GM10248 (cell line): Measurements from ENCODE around the gene FERMT1.
"Not testable (repeated sequence)": the region's sequence is repeated elsewhere in the genome, so short reads cannot be mapped to it uniquely, and the experiment has no call there.

ENCODE experiments used
- CTCF ChIA-PET: fragments of 300-600 bp; sonication (Branson Sonifier 250); formaldehyde crosslinking; extraction: SDS; loops from one replicate; lab custom pipeline; 2021; ENCODE audit warnings: antibody characterized with exemption; lab: Yijun Ruan, JAX
- POLR2A ChIA-PET: fragments of 350-650 bp; sonication (Branson Sonifier 250); formaldehyde crosslinking; extraction: SDS; loops from one replicate; lab custom pipeline; 2020; ENCODE audit warnings: antibody characterized with exemption; lab: Yijun Ruan, JAX
- DNase-seq: peaks from one replicate; pipeline ENCODE4 v3.0.0; 2012; ENCODE audit errors: extremely low spot score
- CTCF ChIP-seq: IDR thresholded peaks from 2 replicates; pipeline ENCODE4 v1.5.1; 2012; ENCODE audit warnings: mild to moderate bottlenecking, low read depth; ENCODE audit errors: extremely low read depth, missing control alignments, control extremely low read depth

Gene FERMT1

GRCh38 chr20:6114696-6115095 is 8.1 kb downstream of the FERMT1 start:
- DNase-seq, result no peak
- POLR2A ChIA-PET, result no interaction called here
- CTCF ChIA-PET, result no interaction called here
- TF ChIP-seq CTCF, result no peak

DNA sequence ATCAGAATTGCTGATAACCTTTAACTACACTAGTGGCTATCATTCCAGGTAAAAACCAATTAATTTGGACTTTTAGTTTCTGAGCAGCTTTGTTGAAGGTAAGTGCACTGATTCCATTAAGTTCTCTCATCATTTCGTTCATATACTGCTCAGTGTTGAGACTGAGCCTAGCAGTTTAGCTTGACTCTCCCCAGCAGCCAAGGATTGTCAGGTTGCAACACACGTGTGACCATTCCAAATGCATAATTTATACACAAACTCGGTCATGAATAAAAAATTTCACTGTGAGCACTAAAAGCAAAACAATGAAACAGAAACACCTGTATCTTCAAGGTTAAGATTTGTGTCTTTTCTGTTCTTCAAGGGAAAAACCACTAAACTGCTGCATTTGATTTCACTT is 8.9 kb downstream of the FERMT1 start:
- no peak for TF ChIP-seq CTCF
- DNase-seq, result no peak
- POLR2A ChIA-PET, result no interaction called here
- CTCF ChIA-PET, result no interaction called here

- CTCF ChIA-PET, POLR2A ChIA-PET, DNase-seq: not testable (repeated sequence)
These were observed 9.9 kb downstream of the FERMT1 start for GRCh38 chr20:6112965-6113364.

DNA sequence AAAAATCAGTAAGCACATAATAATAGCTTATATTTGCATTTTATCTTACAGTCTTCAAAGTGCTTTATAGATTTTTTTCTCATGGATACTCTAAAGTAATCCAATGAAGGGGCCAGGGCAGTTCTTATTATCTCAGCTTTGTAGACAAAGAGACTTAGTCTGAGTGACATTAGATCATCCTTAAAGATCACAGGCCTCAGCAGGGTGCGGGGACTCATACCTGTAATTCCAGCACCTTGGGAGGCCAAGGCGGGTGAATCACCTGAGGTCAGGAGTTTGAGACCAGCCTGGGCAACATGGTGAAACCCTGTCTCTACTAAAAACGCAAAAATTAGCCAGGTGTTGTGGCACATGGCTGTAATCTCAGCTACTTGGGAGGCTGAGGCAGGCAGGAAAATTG is 14.5 kb downstream of the FERMT1 start:
- no peak for TF ChIP-seq CTCF
- POLR2A ChIA-PET, result no interaction called here
- no peak for DNase-seq
- CTCF ChIA-PET, result no interaction called here

GRCh38 chr20:6104493-6105188 is 18.2 kb downstream of the FERMT1 start:
- CTCF ChIA-PET, result interaction anchor here (1.5 kb wide), 1 partner anchor 11 kb away, joined by 4 read pairs; no protein-coding TSS in a partner anchor
- POLR2A ChIA-PET, result no interaction called here
- TF ChIP-seq CTCF, result no peak
- DNase-seq, result no peak

- TF ChIP-seq CTCF, result no peak
- ChIA-PET CTCF (no interaction called here), POLR2A (no interaction called here)
- no peak for DNase-seq
These were observed 19.5 kb downstream of the FERMT1 start for GRCh38 chr20:6103301-6103700.

DNA sequence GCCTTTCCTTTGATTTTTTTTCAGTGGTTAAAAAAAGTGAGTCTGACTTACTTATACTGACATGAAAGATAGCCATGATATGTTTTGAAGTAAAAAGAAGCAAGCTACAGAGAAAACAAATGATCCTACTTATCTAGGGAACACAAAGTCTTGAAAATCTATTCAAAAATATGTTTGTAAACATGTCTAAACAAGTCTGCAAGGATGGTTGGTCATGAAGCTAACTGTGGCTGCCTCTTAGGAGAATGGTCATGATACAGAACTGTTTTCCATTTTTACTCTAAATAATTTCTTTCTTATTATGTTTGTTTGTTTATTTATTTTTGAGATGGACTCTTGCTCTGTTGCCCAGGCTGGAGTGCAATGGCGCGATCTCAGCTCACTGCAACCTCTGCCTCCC is 21.5 kb downstream of the FERMT1 start:
- POLR2A ChIA-PET, result no interaction called here
- TF ChIP-seq CTCF, result no peak
- CTCF ChIA-PET, result no interaction called here
- no peak for DNase-seq
